CD1c-positive myeloid dendritic cell (primary cell): Measurements from ENCODE around the gene GALNT15.
A peak's percentile ranks its signal among the peaks of the same experiment; 100 is the strongest.

Experiments used
- DNase-seq: peaks from one replicate; pipeline ENCODE4 v3.0.0-alpha.2; 2016; ENCODE audit errors: extremely low spot score

GALNT15 gene

GRCh38 chr3:16174389-16174788 lies at the start of gene GALNT15:
Gene GALNT15, plus strand, starts transcription at chr3:16174680. Its CDS starts 472 bp downstream, at chr3:16175152.
- no peak for DNase-seq

- no peak for DNase-seq
These were observed 47.8 kb upstream of the GALNT15 start for GRCh38 chr3:16126634-16127033.

DNA sequence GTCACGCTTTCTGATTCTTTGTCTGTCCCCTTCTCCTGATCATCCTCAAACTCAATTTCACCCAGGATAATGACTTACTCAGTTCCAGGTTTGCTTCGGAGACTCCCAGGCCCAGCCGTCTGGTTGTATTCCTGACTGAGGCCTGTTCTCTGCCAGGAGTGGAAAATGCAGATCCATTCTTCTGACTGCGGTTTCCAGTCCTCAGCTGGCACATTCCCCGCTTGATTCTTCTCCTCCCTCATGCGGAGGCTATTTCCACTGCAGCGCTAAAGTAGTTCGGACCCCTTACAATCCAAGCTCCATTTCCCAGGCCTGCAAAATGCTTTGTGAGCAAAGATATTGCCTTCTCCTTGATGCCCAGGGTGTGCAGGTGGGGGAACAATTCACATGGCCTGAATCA lies 47.2 kb upstream of the GALNT15 start:
- DNase-seq, result no peak

GRCh38 chr3:16130066-16130465 lies 44.4 kb upstream of the GALNT15 start:
- no peak for DNase-seq

DNA sequence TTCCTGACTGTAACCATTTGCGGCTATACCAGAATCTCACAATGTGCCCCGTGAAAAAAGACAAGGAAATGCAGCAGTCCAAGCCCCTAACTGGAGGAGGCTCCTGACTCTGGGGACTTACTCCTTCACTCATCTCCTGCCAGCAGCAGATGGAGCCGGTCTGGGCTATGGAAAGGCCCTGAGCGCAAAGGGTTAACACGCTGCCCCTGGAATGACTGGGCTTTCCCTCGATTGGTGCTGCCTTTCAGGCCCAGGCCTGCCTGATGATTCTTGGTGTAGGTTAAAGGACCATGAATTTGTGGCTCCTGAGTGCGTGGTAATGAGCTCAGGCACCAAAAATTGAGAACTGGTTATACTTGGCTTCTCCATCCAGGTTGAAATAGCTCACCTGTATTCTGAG lies 42.3 kb upstream of the GALNT15 start:
- no peak for DNase-seq

- DNase-seq, result no peak
These were observed 41.6 kb upstream of the GALNT15 start for GRCh38 chr3:16132928-16133327.

DNA sequence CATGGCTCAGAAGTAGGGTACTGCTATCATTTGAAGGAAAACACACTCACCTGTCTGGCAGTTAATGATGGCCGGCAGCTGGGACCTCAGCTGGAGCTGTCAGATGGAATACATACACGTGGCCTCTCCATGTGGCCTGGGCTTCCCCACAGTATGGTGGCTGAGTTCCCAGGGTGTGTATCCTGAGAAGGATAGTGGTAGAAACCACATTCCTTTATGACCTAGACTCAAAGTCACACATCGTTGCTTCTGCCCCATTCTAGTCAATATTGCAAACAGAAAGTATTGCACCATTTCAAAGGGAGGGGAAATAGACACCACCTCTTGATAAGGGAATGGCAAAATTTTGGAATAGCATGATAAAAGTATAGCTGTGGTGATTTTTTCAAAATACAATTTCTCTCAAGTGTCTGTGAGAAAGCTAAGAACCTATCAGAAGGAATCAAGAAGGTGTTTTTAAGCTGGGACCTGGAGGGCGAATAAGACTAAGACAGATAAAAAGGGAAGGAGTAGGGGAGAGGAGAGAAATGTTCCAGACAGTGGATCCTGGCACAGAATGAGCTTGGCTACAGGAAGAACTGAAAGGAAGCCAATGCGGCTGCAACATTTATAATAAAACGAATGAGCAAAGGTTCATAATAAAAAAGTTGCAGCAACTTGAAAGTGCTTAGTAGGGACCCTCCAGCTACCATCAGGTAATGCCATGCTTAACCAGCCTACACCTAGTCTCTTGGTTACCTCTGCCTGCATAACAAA lies 40.1 kb upstream of the GALNT15 start:
- DNase-seq, result no peak

DNA sequence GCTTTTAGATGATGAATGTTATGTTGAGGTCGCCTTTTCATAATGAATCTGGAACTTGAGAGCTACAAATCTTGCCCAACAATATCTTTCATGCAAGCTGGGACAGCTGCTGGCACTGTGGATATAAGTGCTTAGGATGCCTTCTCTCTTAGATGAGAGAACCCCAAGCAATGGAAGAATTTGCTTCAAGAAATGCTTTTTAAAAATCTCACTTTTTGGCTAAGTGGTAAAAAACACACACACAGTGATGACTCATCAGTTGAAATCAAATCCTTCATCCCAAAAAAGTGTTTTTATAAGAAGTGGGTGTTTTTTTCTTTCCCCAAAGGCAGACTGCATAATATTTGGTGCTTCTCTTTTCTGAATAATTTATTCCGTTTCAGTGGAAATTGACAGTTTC lies 38.4 kb upstream of the GALNT15 start:
- no peak for DNase-seq

GRCh38 chr3:16137044-16137443 lies 37.4 kb upstream of the GALNT15 start:
- no peak for DNase-seq

DNA sequence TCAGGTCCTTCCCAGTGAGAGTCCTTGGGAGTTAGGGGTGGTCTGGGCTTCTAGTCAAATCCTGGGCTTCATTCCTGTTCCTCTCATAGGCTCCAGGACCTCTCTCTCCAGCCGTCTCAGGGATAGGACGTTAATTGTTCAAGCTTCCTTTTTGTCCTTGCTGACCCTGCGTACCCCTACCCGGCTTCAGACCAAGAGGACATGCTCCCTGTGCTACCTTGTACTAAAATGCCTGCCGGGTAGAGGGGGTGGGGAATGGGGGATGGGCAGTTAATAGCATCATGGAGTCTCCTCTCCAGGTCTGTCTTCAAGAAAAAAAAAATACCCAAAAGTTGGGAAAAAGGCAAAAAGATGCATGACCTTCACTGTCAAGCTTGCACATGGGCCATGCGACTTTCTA lies 36.5 kb upstream of the GALNT15 start:
- no peak for DNase-seq

DNA sequence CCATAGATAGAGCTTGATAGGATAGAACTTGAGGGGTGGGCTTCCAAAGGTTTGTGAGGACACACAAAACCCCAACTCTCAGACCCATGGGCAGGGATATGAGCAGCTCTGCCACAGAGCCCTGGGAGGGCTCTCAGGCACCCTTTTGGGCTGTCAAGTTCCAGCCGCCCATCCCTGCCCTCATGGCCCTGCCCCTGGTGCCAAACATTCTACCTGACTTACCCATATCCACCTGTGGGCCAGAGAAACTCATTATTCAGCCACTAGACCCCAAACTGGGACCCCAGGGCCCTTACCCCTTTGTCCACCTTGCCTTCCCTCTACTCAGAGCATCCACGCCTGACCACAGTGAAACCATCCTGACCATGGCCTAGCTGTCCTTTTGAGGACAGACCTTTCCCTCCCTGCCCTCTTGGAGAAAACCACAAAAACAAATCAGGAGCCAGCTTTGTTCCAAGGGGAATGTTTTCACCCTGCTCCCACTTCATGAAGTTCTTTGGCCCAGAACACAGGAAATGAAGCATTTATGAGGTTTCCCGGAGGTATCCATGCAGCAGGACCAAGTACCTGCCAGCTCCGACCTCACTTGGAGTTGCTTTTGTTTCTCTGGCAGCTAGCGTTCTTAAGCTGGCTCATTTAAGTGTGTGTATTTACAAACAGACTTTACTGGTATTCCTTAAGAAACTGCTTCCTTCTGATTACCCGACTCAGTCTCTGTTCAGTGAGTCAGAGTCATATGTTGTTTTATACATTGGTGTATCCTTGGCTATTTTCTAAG lies 34.2 kb upstream of the GALNT15 start:
- no peak for DNase-seq

GRCh38 chr3:16140894-16141285 lies 33.6 kb upstream of the GALNT15 start:
- no peak for DNase-seq

DNA sequence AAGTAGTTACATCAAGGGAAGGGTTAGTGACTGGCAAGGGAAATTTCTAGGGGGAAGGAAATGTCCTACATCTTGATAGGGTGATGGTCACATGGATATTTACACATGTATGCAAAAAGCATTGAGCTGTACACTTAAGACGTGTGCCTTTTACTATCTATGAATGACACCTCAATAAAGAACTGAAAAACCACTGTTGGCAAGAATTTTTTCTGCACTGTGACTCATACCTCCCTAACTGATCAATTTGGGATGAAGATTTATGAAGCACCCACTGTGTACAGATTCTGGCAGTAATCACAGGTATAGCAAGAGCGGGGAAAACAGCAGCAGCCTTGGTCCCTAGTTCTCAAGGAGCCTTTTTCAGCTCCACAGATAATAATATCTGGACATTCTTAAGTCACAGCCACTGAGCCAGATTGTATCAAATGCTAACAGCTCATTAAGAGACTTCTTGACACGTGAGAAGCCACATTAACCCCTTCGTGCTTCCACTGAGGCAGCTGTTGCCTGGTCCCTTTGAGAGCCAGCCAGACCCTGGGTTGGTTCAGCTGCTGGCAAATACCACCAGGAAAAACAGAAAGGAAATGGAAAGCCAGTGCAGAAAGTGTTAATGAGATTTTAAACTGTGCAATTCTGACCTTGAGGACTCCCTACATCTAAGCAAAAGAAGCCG lies 32.0 kb upstream of the GALNT15 start:
- no peak for DNase-seq

DNA sequence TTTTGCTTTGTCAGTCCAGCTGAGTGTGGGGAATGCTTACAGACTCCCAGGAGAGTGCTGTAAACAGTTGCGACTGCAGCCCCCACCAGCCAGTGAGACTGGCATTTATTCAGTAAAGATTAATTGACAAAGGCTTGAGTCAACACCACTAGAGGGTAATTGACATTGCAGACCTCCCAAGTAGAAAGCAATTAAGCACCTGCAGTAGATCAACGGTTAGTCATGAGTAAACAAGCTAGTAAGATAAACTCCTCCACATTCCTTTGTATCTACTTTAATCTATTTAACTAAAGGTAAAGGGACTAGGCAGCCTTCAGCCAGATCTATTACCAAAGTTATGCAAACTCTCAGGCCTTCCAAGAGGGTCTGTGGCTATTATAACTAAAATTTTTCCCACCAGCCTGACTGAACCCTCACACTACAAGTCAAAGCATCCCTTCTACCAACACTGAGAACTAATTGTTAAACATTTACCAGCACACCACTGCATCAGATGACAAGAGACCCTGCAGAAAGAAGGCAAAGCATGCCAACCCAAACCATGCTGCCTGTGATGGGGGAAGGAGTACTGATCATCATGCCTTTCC lies 30.5 kb upstream of the GALNT15 start:
- no peak for DNase-seq

- no peak for DNase-seq
These were observed 29.3 kb upstream of the GALNT15 start for GRCh38 chr3:16145176-16145575.

DNA sequence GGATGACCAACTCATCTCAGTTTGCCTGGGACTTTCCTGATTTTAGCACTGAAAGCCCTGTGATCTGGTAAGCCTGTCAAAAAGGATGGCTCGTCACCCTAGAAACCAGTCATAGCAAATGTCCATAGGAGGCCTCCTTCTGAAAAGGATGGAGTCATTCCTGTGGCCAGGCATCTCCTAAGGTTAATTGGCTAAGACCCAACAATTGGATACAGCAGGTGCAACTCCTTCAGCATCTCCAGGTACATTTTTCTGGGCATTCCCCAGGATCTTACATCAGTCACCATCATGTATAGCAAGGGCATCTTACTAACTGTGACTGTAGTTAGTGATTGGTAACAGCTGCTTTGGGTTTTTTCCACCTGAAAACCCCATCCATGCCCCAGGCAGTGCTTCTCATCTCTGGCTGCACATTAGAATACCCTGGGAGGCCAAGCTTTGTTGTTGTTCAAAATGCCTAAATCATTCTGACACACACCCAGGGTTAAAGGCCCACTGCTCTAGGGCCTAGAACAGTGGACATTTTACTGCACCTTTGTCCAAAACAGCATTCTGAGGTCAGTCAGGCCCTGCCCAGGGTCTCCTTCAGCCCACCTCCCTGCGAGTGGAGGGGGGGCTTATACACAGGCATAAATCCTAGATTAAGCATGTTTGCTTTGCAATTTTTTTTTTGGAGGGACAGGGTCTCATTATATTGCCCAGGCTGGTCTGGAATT lies 28.3 kb upstream of the GALNT15 start:
- no peak for DNase-seq

- no peak for DNase-seq
These were observed 27.1 kb upstream of the GALNT15 start for GRCh38 chr3:16147220-16147994.

DNA sequence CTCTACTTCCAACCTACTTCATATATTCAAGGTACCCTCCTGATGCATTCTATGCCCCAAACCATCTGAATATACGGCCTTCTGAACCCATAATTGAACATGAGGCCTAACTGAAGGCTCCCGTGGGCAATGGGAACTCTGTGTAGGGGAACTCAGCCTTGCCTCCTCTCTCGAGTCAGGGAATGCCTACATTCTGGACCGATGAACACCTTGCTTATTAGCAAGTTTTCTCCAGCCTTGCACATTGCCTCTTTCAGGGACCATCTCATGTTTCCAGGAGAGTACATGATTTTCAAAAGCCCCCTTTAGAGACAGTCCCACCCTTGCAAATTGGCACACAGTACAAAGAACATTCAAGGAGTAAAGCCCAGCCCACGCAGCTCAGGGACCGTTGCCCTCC lies 26.3 kb upstream of the GALNT15 start:
- no peak for DNase-seq

DNA sequence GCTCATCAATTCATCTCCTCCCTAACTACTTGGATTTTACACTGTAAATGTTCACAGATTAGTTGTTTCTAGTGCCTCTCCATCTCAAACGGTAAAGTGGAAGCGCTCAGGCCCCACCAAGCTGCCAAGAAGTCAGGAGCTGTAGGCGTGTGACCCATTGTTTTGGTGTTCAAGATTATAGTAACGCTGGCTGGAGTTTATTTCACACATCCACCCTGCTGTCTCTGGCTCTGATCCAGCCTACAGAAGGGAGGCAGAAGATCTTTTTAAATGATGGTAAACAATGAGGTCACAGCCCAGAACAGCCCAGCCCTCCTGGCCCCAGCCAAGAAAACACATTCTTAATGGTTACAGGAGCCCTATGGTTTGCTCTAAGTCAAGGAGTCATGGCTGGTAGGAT lies 25.7 kb upstream of the GALNT15 start:
- DNase-seq, result no peak

DNA sequence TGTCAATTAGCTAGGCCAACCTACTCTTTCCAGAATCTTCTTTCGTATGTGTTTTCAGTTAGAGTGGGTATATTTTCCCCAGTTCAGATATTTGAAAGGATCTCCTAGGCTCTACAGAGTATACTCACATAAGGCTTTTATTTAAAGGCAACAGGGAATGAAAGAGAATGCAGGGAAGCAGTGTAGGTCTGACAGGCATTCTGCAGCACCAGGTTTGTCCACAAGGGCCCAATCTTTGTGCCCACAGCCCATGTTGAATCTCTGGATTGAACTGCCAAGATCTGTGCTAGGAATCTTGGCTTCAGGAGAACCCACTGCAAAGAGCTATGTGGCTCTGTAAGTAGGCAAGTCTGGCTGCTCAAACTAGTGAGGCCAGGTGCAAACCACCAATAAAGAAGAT lies 24.2 kb upstream of the GALNT15 start:
- no peak for DNase-seq

- peak; percentile 28 for DNase-seq
These were observed 23.4 kb upstream of the GALNT15 start for GRCh38 chr3:16151109-16151508.
